ENCODE measurements around the gene MAPRE2.

- no peak for TF ChIP-seq CTCF (IDR thresholded peaks at IDR 0.05)
- TF ChIP-seq POLR2A (IDR thresholded peaks at IDR 0.05), result no peak
Measured at GRCh38 chr18:34991561-34991960, 49.7 kb upstream of the MAPRE2 start.

All from heart left ventricle (tissue), 13 donors.